ENCODE results near the gene OSBP. TPM values are rescaled to one million over a fixed set of nuclear protein-coding genes. Genes with fewer than 3 reads are reported as not detected.

The OSBP gene
- total RNA-seq, 6 donors from 2014 or later = 24.4 to 52.6 (median 35.0) TPM

GRCh38 chr11:59560702-59561473 lies 54.7 kb downstream of the OSBP start:
- H3K4me3 ChIP-seq = peak overlapping the region; percentile 56 to 95 (median 74)
- no peaks in the 10 kb centered on the region for H3K9me3 ChIP-seq
- DNase-seq = peak; percentile 90 to 93
- peak overlapping the region; percentile 64 to 86 (median 86) for H3K27ac ChIP-seq
- H3K36me3 ChIP-seq = no peaks in the 10 kb centered on the region
- H3K27me3 ChIP-seq = no peaks in the 10 kb centered on the region
- WGBS, 2 donors = 5 to 9% methylated on average over 24 to 26 of the region's 40 CpGs
- ATAC-seq (ENCODE audit: low FRiP score in 2 of 2) = peak; percentile 92 to 93
- H3K4me1 ChIP-seq = peaks cover 3 to 44% (median 16%) of the 10 kb centered on the region in 4 donors
- TF ChIP-seq POLR2A (IDR thresholded peaks at IDR 0.05) = peak in 1 of 4 donors; percentile 43
- TF ChIP-seq EP300 (IDR thresholded peaks at IDR 0.05) = no peak
- TF ChIP-seq POLR2AphosphoS5 (IDR thresholded peaks at IDR 0.05) = peak; percentile 18 to 61
- no peak for TF ChIP-seq CTCF (IDR thresholded peaks at IDR 0.05)

GRCh38 chr11:59560290-59560701 lies 55.3 kb downstream of the OSBP start:
- Histone ChIP-seq H3K4me1 (peaks cover 3 to 43% (median 16%) of the 10 kb centered on the region in 4 donors), H3K27me3 (no peaks in the 10 kb centered on the region), H3K4me3 (peak overlapping the region; percentile 56 to 95 (median 74)), H3K36me3 (no peaks in the 10 kb centered on the region), H3K9me3 (no peaks in the 10 kb centered on the region), H3K27ac (peak overlapping the region; percentile 64 to 86 (median 86))
- DNase-seq (peak in 1 of 2 donors; percentile 39), ATAC-seq (ENCODE audit: low FRiP score in 2 of 2) (peak; percentile 79 to 82)
- 0 to 1% methylated on average over 18 of the region's 18 CpGs for WGBS, 2 donors
- TF ChIP-seq POLR2A (IDR thresholded peaks at IDR 0.05) = no peak
- no peak for TF ChIP-seq EP300 (IDR thresholded peaks at IDR 0.05)
- TF ChIP-seq CTCF (IDR thresholded peaks at IDR 0.05) = no peak
- TF ChIP-seq POLR2AphosphoS5 (IDR thresholded peaks at IDR 0.05) = no peak

GRCh38 chr11:59559886-59560285 lies 55.7 kb downstream of the OSBP start:
- TF ChIP-seq POLR2A (IDR thresholded peaks at IDR 0.05) (no peak), CTCF (IDR thresholded peaks at IDR 0.05) (no peak), POLR2AphosphoS5 (IDR thresholded peaks at IDR 0.05) (no peak), EP300 (IDR thresholded peaks at IDR 0.05) (no peak)
- 42 to 56% methylated on average over 8 of the region's 8 CpGs for WGBS, 2 donors
- H3K4me3 ChIP-seq = peak overlapping the region in 3 of 4 donors; percentile 65 to 95 (median 84)

GRCh38 chr11:59558270-59558643 lies 57.3 kb downstream of the OSBP start:
- H3K27me3 ChIP-seq = no peaks in the 10 kb centered on the region
- H3K9me3 ChIP-seq = no peaks in the 10 kb centered on the region
- ATAC-seq (ENCODE audit: low FRiP score in 2 of 2) (no peak), DNase-seq (no peak)
- TF ChIP-seq EP300 (IDR thresholded peaks at IDR 0.05) = no peak
- TF ChIP-seq POLR2A (IDR thresholded peaks at IDR 0.05) = no peak
- no peak for TF ChIP-seq CTCF (IDR thresholded peaks at IDR 0.05)
- no peak for TF ChIP-seq POLR2AphosphoS5 (IDR thresholded peaks at IDR 0.05)
- peak overlapping the region in 1 of 4 donors; percentile 4 for H3K27ac ChIP-seq
- H3K36me3 ChIP-seq = no peaks in the 10 kb centered on the region
- peak overlapping the region in 1 of 4 donors; percentile 43 for H3K4me3 ChIP-seq
- peaks cover 3 to 43% (median 16%) of the 10 kb centered on the region in 4 donors for H3K4me1 ChIP-seq
- WGBS, 2 donors = 59 to 69% methylated on average over 7 of the region's 7 CpGs

More at GRCh38 chr11:59559886-59560285, 55.7 kb downstream of the OSBP start:
- Histone ChIP-seq H3K27ac (peak overlapping the region in 3 of 4 donors; percentile 64 to 86 (median 85)), H3K9me3 (no peaks in the 10 kb centered on the region), H3K27me3 (no peaks in the 10 kb centered on the region), H3K4me1 (peaks cover 3 to 43% (median 16%) of the 10 kb centered on the region in 4 donors), H3K36me3 (no peaks in the 10 kb centered on the region)
- ATAC-seq (ENCODE audit: low FRiP score in 2 of 2) = peak in 1 of 2 donors; percentile 1
- no peak for DNase-seq

Measured in upper lobe of left lung (tissue), 6 donors.